MM.1S (cell line): ENCODE results near the gene UBIAD1.

Source experiments
- DNase-seq: peaks from one replicate; pipeline ENCODE4 v3.0.0-alpha.2; 2015
- H2AFZ ChIP-seq: fragments of 300-600 bp; sonication (generic); 2 replicates; pipeline ENCODE4 v1.6.0; 2016; ENCODE audit warnings: antibody characterized with exemption, low read length
- H3F3A ChIP-seq: fragments of 300-600 bp; sonication (generic); 2 replicates; pipeline ENCODE4 v1.6.1; 2016; ENCODE audit warnings: mild to moderate bottlenecking, antibody characterized with exemption, low read length, moderate library complexity, mixed read lengths; ENCODE audit not compliant: insufficient read depth
- H3K27ac ChIP-seq: fragments of 300-600 bp; sonication (generic); 2 replicates; pipeline ENCODE4 v1.5.1; 2016; ENCODE audit warnings: mild to moderate bottlenecking, low read length
- H3K27me3 ChIP-seq: fragments of 300-600 bp; sonication (generic); replicated peaks from 2 replicates; pipeline ENCODE4 v1.6.0; 2016; ENCODE audit warnings: low read length; ENCODE audit not compliant: insufficient read depth
- H3K36me3 ChIP-seq: fragments of 300-600 bp; sonication (generic); replicated peaks from 2 replicates; pipeline ENCODE4 v1.6.1; 2016; ENCODE audit warnings: mild to moderate bottlenecking, low read length, mixed read lengths; ENCODE audit not compliant: insufficient read depth
- H3K4me1 ChIP-seq: fragments of 300-600 bp; sonication (generic); 2 replicates; pipeline ENCODE4 v1.6.1; 2016; ENCODE audit warnings: low read length, mixed read lengths
- H3K4me2 ChIP-seq: fragments of 300-600 bp; sonication (generic); 2 replicates; pipeline ENCODE4 v1.6.0; 2016; ENCODE audit warnings: low read depth, low read length
- H3K4me3 ChIP-seq: fragments of 300-600 bp; sonication (generic); 2 replicates; pipeline ENCODE4 v1.5.1; 2016; ENCODE audit warnings: low read length, mixed read lengths
- H3K79me2 ChIP-seq: fragments of 300-600 bp; sonication (generic); 2 replicates; pipeline ENCODE4 v1.6.1; 2016; ENCODE audit warnings: mixed run types, low read length, mixed read lengths
- H3K9ac ChIP-seq: fragments of 300-600 bp; sonication (generic); 2 replicates; pipeline ENCODE4 v1.6.1; 2016; ENCODE audit warnings: low read length, mixed read lengths
- H3K9me2 ChIP-seq: fragments of 300-600 bp; sonication (generic); replicated peaks from 2 replicates; pipeline ENCODE4 v1.6.1; 2016; ENCODE audit warnings: mild to moderate bottlenecking, low read length, mixed read lengths; ENCODE audit not compliant: insufficient read depth
- H3K9me3 ChIP-seq: fragments of 300-600 bp; sonication (generic); replicated peaks from 2 replicates; pipeline ENCODE4 v1.6.1; 2016; ENCODE audit warnings: mild to moderate bottlenecking, low read length, mixed read lengths; ENCODE audit not compliant: insufficient read depth
- H4K20me1 ChIP-seq: fragments of 300-600 bp; sonication (generic); 2 replicates; pipeline ENCODE4 v1.6.1; 2016; ENCODE audit warnings: mild to moderate bottlenecking, low read length, moderate library complexity, mixed read lengths; ENCODE audit not compliant: insufficient read depth
- CTCF ChIP-seq: fragments of 300-600 bp; sonication (generic); IDR thresholded peaks from 2 replicates; pipeline ENCODE4 v1.5.1; 2016; ENCODE audit warnings: antibody characterized with exemption, low read length, mixed read lengths
- EZH2 ChIP-seq: fragments of 300-600 bp; sonication (generic); optimal IDR thresholded peaks from 2 replicates; pipeline ENCODE3; 2017; ENCODE audit warnings: low read depth, mild to moderate bottlenecking, antibody characterized with exemption, low read length, mixed read lengths
- EZH2phosphoT487 ChIP-seq: fragments of 300-600 bp; sonication (generic); IDR thresholded peaks from 2 replicates; pipeline ENCODE4 v1.6.1; 2018; ENCODE audit warnings: antibody characterized with exemption, low read length

Gene UBIAD1

DNA sequence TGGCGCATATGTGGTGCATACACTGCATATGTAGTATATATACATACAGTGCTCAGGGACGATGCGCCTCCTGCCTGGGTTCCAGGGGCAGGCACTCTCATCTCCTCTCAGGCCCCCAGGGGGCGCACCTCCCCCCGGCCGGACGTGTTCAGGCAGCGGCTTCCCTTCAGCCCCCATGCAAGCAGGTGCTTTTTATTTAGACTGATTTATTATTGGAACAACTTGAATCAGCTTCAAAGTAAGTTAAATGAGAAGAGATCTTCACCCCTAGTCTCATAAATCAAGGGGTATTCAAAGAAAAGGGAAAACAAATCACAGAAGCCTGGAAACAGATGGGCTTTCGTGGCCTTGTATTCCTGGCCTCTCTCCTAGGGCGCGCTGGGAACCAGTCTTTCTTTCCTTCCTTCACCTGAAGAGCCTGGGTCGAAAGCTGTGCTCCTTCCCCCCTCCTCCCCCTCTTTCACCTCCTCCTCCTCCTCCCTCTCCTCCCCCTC lies 64.6 kb downstream of the UBIAD1 start:
- peaks cover 72% of the 10 kb centered on the region for H3K27me3 ChIP-seq

More for the DNA sequence above, 64.6 kb downstream of the UBIAD1 start:
- no peak overlapping the region for H2AFZ ChIP-seq
- H3K4me1 ChIP-seq: no peaks in the 10 kb centered on the region
- H3K4me3 ChIP-seq: no peak overlapping the region
- H4K20me1 ChIP-seq: no peaks in the 10 kb centered on the region
- no peak overlapping the region for H3K4me2 ChIP-seq
- H3K9ac ChIP-seq: no peak overlapping the region
- DNase-seq: peak; percentile 49
- no peaks in the 10 kb centered on the region for H3F3A ChIP-seq
- H3K9me3 ChIP-seq: no peaks in the 10 kb centered on the region
- no peaks in the 10 kb centered on the region for H3K79me2 ChIP-seq
- TF ChIP-seq EZH2: no peak
- peak; percentile 79 for TF ChIP-seq CTCF
- TF ChIP-seq EZH2phosphoT487: no peak
- H3K36me3 ChIP-seq: no peaks in the 10 kb centered on the region
- H3K9me2 ChIP-seq: no peaks in the 10 kb centered on the region
- no peak overlapping the region for H3K27ac ChIP-seq
